A673 (cell line): ENCODE measurements around the gene OR5B3.

Experiments used
- CTCF ChIP-seq: fragments of 300-800, 200-600 bp; sonication (generic); conservative IDR thresholded peaks from 2 replicates; pipeline ENCODE4 v1.5.1; 2017; ENCODE audit warnings: low read depth, mild to moderate bottlenecking, antibody characterized with exemption, low read length, moderate library complexity, mixed read lengths
- EZH2 ChIP-seq: fragments of 200-600 bp; sonication (generic); IDR thresholded peaks from 2 replicates; pipeline ENCODE4 v1.6.1; 2017; ENCODE audit warnings: borderline replicate concordance, low read depth, mild to moderate bottlenecking, mixed read lengths, antibody characterized with exemption, low read length; ENCODE audit not compliant: poor library complexity, severe bottlenecking

- TF ChIP-seq CTCF = no peak
- no peak for TF ChIP-seq EZH2
Observed at GRCh38 chr11:58433638-58434203, 27.0 kb upstream of the OR5B3 start.
